Fibroblast of skin of scalp (primary cell): ENCODE data around the gene POLR3A. TPM values are rescaled to one million over a fixed set of nuclear protein-coding genes. Genes with fewer than 3 reads are reported as not detected.
A peak's percentile ranks its signal among the peaks of the same experiment; 100 is the strongest.
"Not testable (repeated sequence)": the region's sequence is repeated elsewhere in the genome, so short reads cannot be mapped to it uniquely, and the experiment has no call there.

Experiments used
- DNase-seq: peaks from one replicate; pipeline ENCODE4 v3.0.0-alpha.2; 2013
- polyA plus RNA-seq, 2 experiments: library from polyadenylated mRNA; unstranded; fragments of 120-200 nt; gene quantifications; one replicate each; pipeline ENCODE4 v1.2.1, GENCODE V29; 2013; ENCODE audit not compliant: insufficient read length in 2 of 2

POLR3A gene
- 13.1 TPM for polyA plus RNA-seq (2013, experiment 1 of 2; ENCODE audit: insufficient read length)
- polyA plus RNA-seq (2013, experiment 2 of 2; ENCODE audit: insufficient read length), result 12.3 TPM

DNA sequence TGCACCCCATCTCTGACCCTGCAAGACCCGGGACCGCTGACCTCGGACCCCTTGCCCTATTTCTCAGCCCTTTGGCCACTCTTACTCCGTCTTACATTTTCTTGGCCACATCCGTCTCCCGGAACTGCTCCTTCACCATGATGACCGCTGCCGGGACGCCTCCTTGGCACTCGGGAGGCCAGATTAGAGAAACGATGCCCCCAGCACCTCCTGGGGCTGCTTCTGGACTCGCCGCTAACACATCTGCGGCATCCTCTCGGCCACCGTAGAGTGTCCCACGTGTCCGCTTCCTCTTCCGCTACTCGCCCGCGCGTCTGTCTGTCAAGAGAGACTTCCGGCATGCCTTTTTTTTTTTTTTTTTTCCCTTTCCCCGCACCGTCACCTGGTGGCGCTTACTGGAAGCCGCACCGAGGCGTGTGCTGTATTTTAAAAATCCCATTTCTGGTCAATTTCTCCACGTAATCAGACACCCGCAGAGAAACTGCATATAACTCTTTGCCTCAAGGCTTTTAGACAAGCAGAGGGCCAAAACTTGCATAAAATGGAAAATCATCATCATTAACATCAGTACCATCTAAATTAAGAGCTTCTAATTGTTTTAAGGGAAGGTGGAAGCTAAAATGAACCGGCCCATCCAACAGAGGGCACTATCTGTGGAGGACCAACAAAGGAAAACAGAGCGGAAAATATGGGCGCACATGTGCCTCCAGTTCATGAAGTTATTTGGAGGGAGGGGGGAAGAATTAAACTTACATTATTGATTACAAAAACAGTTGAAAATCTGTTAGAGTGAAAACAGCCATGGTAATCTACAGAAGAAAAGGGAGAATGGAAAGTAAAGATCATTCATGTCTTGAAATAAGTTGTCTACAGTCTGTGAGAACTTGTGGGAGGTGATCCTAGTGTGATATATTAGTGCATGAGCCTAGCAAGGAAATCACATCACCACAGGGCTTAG is at the start of gene POLR3A:
Gene POLR3A, minus strand, starts transcription at position 247 of the 958 bp plus-strand sequence. Its CDS starts 108 bp downstream, at position 139.
- peak; percentile 99 for DNase-seq

DNA sequence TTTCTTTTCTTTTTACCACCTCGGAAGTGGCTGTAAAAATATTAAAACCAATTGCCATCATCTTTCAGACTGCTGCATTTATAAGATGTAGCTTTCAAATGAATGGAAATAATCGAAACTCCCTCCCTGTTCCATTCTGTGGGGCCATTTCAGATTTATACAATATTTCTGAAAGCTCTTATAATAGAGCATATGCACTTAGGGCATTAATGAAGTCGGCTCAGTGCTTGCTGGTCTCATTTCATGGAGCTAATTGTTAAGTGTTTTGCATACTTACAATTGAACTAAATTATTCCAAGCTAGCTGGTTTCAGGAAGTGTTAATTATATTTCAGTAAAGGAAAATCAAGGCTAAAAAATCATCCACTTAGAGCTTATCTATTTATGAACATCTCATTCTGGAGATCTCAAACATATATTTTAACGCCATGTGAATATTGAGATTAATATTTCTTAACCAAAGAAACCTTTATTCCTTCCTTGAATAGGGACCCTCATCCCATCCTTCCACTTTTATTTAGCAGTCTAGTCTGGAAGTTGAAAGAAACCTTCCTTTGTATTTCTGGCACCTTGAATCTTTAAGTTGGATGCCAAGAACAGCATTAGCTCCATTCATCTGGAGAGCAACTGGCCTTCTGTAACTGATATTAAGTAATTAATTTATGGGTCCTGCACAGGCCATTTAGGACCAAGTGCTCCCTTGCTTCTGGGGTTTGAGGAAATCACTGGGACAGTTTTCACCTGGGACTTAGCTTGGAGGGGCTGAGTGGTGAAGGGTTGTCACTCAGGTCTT is 49.4 kb upstream of the POLR3A start:
- no peak for DNase-seq

GRCh38 chr10:78075806-78076205 is 46.5 kb upstream of the POLR3A start:
- DNase-seq, result not testable (repeated sequence)

- DNase-seq, result no peak
Measured at GRCh38 chr10:78072504-78072903, 43.2 kb upstream of the POLR3A start.

DNA sequence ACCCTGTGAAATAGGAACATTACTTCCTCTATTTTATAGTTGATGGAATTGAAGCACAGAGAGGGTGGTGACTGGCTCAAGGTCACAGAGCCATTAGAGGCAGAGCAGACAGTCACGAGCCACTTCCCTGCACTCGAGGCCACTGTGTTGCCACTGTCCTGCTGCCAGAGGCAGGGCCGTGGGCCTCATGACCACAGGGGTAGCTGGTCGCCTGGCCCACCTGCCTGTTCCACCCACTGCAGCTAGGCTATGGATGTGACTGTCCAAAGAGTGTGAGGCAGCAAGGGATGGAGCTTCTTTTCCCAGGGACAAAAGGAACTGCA is 42.5 kb upstream of the POLR3A start:
- no peak for DNase-seq

- DNase-seq, result no peak
Measured at GRCh38 chr10:78071140-78071856, 42.0 kb upstream of the POLR3A start.

GRCh38 chr10:78070726-78071125 is 41.4 kb upstream of the POLR3A start:
- no peak for DNase-seq

DNA sequence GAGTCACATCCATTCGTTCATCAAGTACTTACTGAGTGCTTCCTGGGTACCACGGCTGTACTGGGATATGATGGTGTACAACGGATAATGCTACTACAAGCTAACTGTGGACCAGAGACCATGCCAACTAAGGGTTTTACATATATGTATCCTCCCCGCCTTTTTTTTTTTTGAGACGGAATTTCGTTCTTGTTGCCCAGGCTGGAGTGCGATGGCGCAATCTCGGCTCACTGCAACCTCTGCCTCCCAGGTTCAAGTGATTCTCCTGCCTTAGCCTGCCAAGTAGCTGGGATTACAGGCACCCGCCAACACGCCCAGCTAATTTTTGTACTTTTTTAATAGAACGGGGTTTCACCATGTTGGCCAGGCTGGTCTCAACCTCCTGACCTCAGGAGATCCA is 40.7 kb upstream of the POLR3A start:
- DNase-seq, result not testable (repeated sequence)

- DNase-seq, result no peak
Measured at GRCh38 chr10:78069151-78069550, 39.8 kb upstream of the POLR3A start.

- peak; percentile 27 for DNase-seq
Measured at GRCh38 chr10:78066728-78067430, 37.6 kb upstream of the POLR3A start.

GRCh38 chr10:78066012-78066411 is 36.7 kb upstream of the POLR3A start:
- no peak for DNase-seq

DNA sequence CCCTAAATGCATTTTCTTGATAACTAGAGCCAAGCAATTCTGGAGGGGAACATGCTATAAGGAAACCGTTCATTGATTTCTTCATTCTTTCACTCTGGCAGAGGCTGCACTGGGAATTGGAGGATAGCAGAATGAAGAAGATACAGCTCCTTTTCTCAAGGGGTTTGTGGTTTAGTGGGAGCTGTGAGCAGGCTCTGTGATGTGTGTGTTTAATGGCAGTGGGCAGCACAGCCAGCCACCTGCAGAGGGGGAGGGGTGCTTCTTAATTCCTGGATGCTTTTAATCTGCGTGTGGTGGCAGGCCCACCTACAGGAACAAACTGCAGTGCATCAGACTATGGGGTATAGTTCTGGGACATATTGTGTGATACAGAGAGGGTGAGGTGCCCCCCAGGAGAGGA is 36.3 kb upstream of the POLR3A start:
- no peak for DNase-seq

GRCh38 chr10:78064919-78065318 is 35.6 kb upstream of the POLR3A start:
- DNase-seq, result not testable (repeated sequence)

GRCh38 chr10:78063236-78063635 is 33.9 kb upstream of the POLR3A start:
- no peak for DNase-seq

DNA sequence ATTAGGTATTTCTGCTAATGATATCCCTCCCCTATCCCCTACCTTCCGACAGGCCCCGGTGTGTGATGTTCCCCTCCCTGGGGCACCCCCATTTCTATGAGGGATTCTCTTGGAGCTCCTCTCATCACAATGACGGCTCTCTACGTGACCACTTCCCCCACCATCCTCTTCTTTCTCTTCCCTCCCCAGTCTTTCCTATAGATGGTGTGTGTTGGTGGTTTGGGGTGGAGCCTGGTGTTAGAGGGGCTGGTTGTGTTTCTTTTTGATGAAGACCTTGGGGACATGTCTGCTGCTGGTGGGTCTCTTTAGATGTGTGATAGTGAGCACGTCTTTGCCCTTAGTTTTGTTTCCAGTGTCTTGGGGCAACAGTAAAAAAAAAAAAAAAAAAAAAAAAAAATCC is 33.0 kb upstream of the POLR3A start:
- DNase-seq, result no peak

DNA sequence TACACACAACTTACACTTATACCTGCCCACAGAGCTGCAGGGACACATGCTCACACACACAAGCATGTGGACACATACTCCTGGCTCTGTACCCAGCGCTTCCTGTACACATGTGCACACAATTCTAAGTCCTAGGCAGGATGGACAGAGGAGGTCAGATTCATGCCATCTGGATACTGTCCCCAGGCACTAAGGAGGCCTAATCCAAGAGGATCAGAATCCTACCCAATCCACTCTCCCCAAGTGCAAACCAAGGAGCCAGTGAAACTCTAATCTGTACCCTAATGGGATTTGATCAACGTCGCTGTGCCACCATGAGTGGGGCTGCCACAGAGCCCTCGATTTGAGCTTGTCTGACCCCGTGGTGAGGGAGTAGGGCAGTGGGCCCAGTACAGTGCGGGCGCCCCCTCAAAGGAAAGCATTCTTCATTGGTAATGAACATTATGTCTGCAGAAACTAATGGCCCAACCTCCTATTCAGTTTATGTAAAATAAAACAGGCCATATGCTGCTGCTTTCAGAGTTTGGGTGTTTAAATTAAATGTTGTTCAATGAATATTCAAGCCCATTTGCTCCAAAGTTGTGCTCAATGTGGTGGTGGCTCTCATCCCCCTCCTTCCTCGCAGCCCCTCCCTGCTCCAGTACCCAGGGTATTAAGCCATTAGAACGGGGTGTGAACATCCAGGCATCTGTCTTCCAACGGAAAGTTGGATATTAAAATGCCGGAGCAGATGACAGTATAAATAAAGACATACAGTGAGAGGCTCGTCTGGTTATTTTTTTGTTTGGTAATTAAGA is 30.8 kb upstream of the POLR3A start:
- no peak for DNase-seq

DNA sequence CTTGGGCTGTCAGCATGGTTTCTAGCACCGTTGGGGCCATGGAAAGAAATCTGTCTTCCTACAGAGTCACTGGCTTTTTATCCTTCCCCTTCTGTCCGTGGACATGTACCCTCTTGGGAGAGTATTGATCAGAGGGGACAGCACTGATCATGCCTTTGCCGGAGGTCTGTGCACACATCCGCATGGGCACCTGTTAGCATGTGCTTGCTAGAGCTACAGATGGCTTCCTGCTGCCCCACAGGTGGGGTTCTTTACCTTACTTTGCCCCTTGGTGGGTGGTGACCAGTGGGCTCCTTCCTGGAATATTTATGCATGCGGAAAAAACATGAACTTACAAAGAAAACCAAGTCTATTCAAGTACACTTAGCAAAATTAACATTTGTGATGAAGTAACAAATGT is 29.2 kb upstream of the POLR3A start:
- no peak for DNase-seq

DNA sequence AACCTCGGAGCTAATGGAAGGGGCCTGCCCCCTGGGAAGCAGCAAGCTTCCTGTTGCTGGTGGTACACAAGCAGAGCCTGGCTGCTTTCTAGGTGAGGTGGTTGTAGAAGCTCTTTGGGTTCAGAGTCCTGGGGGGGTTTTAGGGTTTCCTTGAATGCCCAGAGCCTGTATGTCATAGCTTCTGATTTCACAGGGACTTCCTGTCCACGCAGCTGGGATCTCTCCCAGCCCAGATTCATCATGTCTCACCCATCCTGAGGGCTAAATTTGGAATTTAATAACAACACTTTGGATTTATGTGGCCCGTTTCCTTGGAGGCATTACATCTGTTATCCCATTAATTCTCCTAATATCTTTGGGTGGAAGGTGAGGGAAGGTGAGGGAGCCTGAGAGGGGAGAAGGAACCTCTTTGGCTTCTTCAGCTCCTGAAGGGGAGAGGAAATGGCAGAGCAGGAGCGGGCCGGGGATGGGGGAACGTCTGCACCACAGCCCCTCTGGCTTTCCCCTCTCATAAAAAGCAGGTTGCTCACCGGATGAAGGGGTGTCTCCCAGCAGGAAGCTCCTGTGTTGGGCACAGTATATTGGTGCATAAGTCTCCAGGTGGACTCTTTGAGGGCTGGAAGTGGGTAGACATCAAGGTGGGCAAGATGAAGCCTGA is 24.0 kb upstream of the POLR3A start:
- DNase-seq, result peak; percentile 81

- DNase-seq, result no peak
Measured at GRCh38 chr10:78049851-78050250, 20.5 kb upstream of the POLR3A start.

DNA sequence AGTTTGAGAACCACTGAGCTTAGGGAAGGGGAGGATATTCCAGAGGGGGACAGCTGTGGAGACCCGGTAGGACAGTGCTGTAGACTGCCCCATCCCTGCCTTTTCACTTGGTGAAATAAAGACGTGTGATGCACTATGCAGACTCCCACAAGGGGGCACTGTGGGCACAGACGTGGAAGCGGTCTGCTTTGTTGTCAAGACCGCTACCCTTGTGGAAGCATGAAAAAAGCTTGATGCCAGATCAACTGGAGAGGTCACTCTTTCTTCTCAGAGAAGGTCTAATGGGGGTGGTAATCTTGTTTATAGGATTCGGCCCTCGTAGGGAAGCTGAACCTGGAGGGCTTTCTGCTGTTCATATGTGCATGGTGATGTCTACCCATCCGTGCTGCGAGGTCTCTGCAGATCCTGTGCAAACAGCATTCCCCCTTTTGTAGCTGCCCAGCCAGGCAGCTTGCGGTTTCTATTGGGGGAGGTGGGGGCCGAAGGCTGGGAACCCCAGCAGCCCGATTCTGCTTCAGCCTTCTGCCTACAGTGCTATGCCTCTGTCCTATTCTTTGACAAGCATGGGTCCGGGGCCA is 18.1 kb upstream of the POLR3A start:
- peak; percentile 84 for DNase-seq
